GM12872 (cell line): ENCODE results near the gene PLAC8L1.

Experiments used
- TF ChIP-seq, protein P1 (sequence below): IDR thresholded peaks from 3 replicates; pipeline ENCODE4 v1.5.1; 2011; ENCODE audit warnings: low read depth, mild to moderate bottlenecking, low read length, moderate library complexity; ENCODE audit not compliant: insufficient read depth

Gene PLAC8L1

DNA sequence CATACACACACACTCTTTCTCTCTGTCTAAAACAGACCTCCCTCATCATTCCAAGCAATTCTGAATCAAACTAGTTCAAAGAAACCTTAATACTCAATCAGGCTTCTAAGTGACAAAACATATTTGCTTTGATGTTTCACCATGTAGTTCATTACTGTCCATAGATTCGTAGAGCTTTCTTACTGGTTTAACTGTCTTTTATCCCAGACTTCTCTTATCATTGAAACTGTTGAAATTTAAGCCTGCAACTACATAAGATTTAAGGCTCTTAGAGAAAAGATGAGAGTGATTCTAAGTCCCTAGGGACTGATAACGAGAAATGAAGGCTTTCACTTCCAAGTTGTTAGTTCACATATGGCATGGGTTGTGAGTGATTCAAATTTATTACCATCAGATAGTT lies 11.0 kb upstream of the PLAC8L1 start:
- TF ChIP-seq, protein P1, sequence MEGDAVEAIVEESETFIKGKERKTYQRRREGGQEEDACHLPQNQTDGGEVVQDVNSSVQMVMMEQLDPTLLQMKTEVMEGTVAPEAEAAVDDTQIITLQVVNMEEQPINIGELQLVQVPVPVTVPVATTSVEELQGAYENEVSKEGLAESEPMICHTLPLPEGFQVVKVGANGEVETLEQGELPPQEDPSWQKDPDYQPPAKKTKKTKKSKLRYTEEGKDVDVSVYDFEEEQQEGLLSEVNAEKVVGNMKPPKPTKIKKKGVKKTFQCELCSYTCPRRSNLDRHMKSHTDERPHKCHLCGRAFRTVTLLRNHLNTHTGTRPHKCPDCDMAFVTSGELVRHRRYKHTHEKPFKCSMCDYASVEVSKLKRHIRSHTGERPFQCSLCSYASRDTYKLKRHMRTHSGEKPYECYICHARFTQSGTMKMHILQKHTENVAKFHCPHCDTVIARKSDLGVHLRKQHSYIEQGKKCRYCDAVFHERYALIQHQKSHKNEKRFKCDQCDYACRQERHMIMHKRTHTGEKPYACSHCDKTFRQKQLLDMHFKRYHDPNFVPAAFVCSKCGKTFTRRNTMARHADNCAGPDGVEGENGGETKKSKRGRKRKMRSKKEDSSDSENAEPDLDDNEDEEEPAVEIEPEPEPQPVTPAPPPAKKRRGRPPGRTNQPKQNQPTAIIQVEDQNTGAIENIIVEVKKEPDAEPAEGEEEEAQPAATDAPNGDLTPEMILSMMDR = no peak

DNA sequence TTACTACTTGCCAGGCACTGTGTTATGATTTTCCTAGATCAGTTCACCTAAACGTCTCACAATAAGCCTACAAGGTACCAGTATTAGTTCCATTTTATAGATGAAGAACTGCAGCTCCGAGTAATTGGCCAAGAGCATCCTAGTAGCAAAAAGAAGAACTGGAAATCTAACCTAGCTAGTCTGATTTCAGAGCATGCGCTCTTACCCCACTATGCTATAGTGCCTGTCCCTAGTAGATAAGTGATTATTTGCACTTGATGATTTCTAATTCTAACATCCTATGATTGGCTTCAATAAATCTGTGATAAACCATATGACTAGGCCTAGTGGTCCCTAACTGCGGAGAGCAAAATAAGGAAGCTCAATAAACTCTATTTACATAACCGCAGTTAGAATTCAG lies 7.1 kb upstream of the PLAC8L1 start:
- TF ChIP-seq, protein P1 = no peak

DNA sequence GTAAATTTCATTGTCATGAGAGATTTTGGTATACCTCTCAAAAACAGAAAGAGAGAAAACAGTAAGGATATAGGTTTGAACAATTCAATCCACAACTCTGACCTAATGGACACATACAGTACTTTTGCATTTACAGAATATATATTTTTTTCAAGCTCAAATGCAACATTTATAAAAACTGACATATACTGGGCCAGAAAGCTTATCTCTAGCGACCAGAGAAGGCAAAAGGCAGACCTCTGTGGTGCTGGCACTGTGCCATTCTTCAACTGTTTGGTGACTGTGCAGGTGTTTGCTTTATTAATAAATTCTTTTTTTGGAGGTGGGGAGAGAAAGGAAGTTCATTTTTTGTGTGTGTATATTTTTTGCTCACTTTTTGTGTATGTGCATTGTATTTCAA lies 6.0 kb upstream of the PLAC8L1 start:
- TF ChIP-seq, protein P1 = no peak

DNA sequence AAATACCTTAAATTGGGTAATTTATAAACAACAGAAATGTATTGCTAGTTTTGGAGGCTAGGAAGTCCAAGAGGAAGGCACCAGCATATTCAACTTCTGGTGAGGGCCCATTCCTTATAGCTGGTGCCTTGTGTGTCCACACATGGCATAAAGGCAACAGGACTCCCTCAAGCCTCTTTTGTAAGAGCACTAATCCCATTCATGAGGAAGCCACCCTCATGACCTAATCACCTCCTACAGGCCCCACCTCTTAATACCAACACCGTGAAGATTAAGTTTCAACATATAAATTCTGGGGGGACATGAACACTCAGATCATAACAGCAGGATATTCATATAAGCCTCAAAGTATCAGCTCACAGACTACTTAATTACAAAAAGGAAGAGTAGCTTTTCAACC lies 4.0 kb upstream of the PLAC8L1 start:
- TF ChIP-seq, protein P1 = no peak

DNA sequence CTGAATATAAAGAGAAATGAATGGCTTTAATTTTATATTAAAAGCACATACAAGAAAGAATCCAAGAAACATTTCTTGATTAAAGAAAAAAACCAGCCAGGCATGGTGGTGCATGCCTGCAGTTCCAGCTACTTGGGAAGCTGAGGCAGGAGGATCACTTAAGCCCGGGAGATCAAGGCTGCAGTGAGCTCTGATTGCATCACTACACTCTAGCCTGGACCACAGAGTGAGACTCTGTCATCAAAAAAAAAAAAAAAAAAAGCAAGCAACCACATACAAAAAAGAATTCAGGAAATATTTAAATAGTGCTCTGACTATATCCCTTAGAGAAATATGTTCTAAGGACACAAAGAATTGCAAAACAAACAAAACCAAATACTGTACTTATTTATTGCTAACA lies 2.5 kb upstream of the PLAC8L1 start:
- TF ChIP-seq, protein P1 = no peak

DNA sequence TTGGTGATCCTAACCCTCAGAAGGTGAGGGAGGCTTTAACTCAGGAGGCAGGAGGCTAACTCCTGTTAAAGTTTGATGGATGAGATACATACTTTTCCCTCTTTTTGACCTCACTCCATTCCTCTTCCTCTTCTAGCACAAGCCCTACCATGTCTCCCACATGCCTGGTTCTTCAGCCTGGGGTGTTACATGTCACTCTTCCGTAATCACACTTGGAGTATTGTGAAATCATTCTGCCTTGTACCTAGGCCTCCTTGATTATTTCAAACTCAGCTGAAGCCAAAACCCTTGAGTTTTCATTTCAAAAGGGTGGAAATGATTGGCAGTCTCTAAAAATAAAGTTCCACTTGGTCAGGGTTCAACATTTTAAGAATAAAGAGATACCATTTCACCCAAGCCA lies 1.8 kb downstream of the PLAC8L1 start:
- TF ChIP-seq, protein P1 = no peak

DNA sequence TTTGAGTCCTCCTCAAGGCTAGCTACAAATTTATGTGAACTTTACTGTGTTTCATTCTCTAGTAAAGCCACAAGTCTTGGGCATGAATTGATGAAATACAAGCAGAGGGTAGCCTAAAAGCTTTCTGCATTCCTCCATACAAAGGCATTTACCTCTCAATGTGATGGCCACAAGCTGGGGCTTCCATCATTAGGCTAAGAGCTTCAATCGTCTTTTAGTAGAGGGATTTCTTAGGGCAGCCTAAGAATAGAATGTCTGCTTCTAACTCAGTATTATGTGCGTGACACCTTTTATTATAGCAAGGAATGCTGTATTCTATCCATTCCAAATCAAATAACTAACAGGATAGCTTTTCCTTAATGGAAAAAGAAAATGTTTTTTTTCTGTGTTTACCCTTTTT lies 3.7 kb downstream of the PLAC8L1 start:
- TF ChIP-seq, protein P1 = no peak

DNA sequence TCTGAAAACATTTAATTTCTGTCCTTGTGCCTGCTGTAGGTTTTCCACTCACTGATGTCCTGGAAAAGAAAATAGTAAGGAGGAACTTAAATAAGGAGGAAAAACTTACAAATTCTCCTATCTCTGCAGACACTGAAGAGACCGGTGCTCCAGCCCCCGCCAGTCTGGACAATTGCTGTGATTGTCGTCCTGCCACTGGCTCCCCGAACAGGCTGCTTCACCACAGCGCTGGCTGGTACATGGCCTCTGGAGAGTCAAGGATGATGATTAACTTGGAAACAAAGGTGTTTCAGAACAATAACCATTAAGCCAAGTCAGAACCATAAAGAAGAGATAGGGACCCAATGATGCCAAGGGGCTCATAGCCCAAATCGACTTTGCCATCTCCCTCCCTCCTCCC lies 7.3 kb downstream of the PLAC8L1 start:
- TF ChIP-seq, protein P1 = no peak
